Suprapubic skin (tissue), 4 donors: Measurements from ENCODE around the gene ARID1B. TPM values are rescaled to one million over a fixed set of nuclear protein-coding genes. Genes with fewer than 3 reads are reported as not detected.

ENCODE experiments used
- DNase-seq, 2 donors: peaks; one replicate each; pipeline ENCODE4 v3.0.0-alpha.2; 2019; ENCODE audit warnings: low spot score in 2 of 2
- H3K27ac ChIP-seq: fragments of 200-600 bp; sonication (generic); one replicate; pipeline ENCODE4 v1.5.1; 2019
- H3K27me3 ChIP-seq: fragments of 200-600 bp; sonication (generic); one replicate; pipeline ENCODE4 v1.5.1; 2019
- H3K36me3 ChIP-seq: fragments of 200-600 bp; sonication (generic); one replicate; pipeline ENCODE4 v1.5.1; 2019
- H3K4me1 ChIP-seq: fragments of 200-600 bp; sonication (generic); one replicate; pipeline ENCODE4 v1.5.1; 2019
- H3K4me3 ChIP-seq: fragments of 200-600 bp; sonication (generic); one replicate; pipeline ENCODE4 v1.5.1; 2019; ENCODE audit warnings: mild to moderate bottlenecking
- H3K9me3 ChIP-seq: fragments of 200-600 bp; sonication (generic); one replicate; pipeline ENCODE4 v1.5.1; 2019
- EP300 ChIP-seq: sonication (generic); formaldehyde crosslinking; IDR thresholded peaks from one replicate; pipeline ENCODE4 v1.6.1; 2017; ENCODE audit warnings: antibody characterized with exemption
- POLR2A ChIP-seq, 2 donors: fragments of 450-650 bp; IDR thresholded peaks; one replicate each; pipeline ENCODE4 v1.6.1; 2017; ENCODE audit warnings: antibody characterized with exemption in 2 of 2, mild to moderate bottlenecking in 2 of 2, moderate library complexity in 2 of 2
- POLR2AphosphoS5 ChIP-seq, 3 donors: sonication (generic); formaldehyde crosslinking; IDR thresholded peaks; one replicate each; pipeline ENCODE4 v1.6.1; 2017; ENCODE audit warnings: antibody characterized with exemption in 3 of 3
- WGBS: methylation state at CpG from one replicate; pipeline ENCODE4 v1.1.5; 2018; 5-methylcytosine and 5-hydroxymethylcytosine counted together
- total RNA-seq, 4 donors: library from RNA; depleted of rRNA; stranded (reverse); fragments of >200 nt; gene quantifications; one replicate each; pipeline ENCODE4 v1.1.0, GENCODE V29; 2016
- TF ChIP-seq, protein P1 (sequence below), 2 donors: fragments of 200-600 bp in 1 of 2; fragments of 450-650 bp in 1 of 2; sonication (generic) in 1 of 2; IDR thresholded peaks; one replicate each; pipeline ENCODE4 v1.5.1; 2016 to 2019; ENCODE audit warnings: antibody characterized with exemption in 2 of 2, mild to moderate bottlenecking in 1 of 2, moderate library complexity in 1 of 2

ARID1B gene
- total RNA-seq, 4 donors from 2014 or later, result 102 to 233 (median 129) TPM

GRCh38 chr6:156789081-156789943 is 12.1 kb downstream of the ARID1B start:
- WGBS, result 72% methylated on average over 7 of the region's 7 CpGs
- H3K27ac ChIP-seq, result no peak overlapping the region

DNA sequence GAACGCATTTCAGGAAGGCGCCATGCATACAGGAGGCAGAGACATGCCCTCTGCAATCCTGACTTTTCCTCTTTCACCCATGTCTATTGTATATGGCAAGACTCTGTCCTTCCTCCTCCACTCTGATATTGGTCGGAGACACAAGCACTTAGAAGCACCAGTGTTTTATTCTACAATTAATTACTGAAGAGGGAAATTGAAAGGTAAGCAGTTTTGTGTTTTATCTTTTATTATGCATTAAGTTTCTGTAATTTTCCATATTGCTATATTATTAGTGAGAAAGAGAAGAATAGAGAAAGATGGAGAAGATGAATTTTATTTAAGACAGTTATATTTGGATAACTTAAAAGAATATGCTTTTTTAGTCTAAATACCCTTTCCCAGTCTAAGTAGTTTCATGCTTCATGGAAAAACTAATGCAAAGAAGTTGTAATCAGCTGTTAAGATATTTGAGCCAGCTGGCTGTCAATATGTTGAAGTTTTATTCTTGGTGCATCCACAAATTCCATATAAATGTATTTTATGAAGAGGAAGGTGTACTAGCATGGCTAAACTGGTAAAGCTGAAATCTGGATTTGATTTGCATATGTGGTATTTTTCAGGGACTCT is 13.6 kb downstream of the ARID1B start:
- H3K4me3 ChIP-seq, result no peak overlapping the region
- no peak for DNase-seq
- TF ChIP-seq POLR2AphosphoS5 (IDR thresholded peaks at IDR 0.05) (no peak), POLR2A (IDR thresholded peaks at IDR 0.05) (no peak), EP300 (no peak)
- TF ChIP-seq, protein P1, sequence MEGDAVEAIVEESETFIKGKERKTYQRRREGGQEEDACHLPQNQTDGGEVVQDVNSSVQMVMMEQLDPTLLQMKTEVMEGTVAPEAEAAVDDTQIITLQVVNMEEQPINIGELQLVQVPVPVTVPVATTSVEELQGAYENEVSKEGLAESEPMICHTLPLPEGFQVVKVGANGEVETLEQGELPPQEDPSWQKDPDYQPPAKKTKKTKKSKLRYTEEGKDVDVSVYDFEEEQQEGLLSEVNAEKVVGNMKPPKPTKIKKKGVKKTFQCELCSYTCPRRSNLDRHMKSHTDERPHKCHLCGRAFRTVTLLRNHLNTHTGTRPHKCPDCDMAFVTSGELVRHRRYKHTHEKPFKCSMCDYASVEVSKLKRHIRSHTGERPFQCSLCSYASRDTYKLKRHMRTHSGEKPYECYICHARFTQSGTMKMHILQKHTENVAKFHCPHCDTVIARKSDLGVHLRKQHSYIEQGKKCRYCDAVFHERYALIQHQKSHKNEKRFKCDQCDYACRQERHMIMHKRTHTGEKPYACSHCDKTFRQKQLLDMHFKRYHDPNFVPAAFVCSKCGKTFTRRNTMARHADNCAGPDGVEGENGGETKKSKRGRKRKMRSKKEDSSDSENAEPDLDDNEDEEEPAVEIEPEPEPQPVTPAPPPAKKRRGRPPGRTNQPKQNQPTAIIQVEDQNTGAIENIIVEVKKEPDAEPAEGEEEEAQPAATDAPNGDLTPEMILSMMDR (IDR thresholded peaks at IDR 0.05), result no peak
- no peaks in the 10 kb centered on the region for H3K36me3 ChIP-seq
- H3K27ac ChIP-seq, result no peak overlapping the region
- peaks cover 60% of the 10 kb centered on the region for H3K4me1 ChIP-seq
- 69% methylated on average over 3 of the region's 3 CpGs for WGBS
- no peaks in the 10 kb centered on the region for H3K9me3 ChIP-seq
- H3K27me3 ChIP-seq, result no peaks in the 10 kb centered on the region

More at GRCh38 chr6:156789081-156789943, 12.1 kb downstream of the ARID1B start:
- H3K36me3 ChIP-seq, result no peaks in the 10 kb centered on the region
- no peak for DNase-seq
- H3K9me3 ChIP-seq, result no peaks in the 10 kb centered on the region
- no peak for TF ChIP-seq POLR2A (IDR thresholded peaks at IDR 0.05)
- no peak for TF ChIP-seq EP300
- no peak for TF ChIP-seq POLR2AphosphoS5 (IDR thresholded peaks at IDR 0.05)
- TF ChIP-seq, protein P1 (IDR thresholded peaks at IDR 0.05), result no peak
- peaks cover 57% of the 10 kb centered on the region for H3K4me1 ChIP-seq
- H3K27me3 ChIP-seq, result no peaks in the 10 kb centered on the region
- H3K4me3 ChIP-seq, result no peak overlapping the region

- Histone ChIP-seq H3K4me1 (peaks cover 60% of the 10 kb centered on the region), H3K27me3 (no peaks in the 10 kb centered on the region), H3K36me3 (no peaks in the 10 kb centered on the region), H3K9me3 (no peaks in the 10 kb centered on the region), H3K4me3 (no peak overlapping the region), H3K27ac (no peak overlapping the region)
- TF ChIP-seq, protein P1 (IDR thresholded peaks at IDR 0.05), result no peak
- no peak for TF ChIP-seq POLR2AphosphoS5 (IDR thresholded peaks at IDR 0.05)
- no peak for TF ChIP-seq EP300
- no peak for DNase-seq
- 23% methylated on average over 10 of the region's 10 CpGs for WGBS
Observed at GRCh38 chr6:156791320-156791850, 14.2 kb downstream of the ARID1B start.

DNA sequence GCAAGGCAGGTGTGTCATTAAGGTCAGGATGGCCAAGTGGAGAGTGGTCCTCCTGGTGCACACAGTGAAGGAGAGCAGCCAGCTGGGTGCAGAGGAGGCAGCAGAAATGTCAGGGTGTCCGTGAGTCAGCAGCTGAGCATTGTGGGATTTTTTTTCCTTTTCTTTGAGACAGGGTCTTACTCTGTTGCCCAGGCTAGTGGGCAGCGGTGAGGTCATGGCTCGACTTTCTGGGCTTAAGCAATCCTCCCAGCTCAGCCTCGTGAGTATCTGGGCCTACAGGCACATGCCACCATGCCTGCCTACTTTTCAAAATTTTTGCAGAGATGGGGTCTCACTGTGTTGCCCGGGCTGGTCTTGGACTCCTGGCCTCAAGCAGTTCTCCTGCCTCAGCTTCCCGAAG is 16.0 kb downstream of the ARID1B start:
- TF ChIP-seq POLR2AphosphoS5 (IDR thresholded peaks at IDR 0.05) (no peak), EP300 (no peak), POLR2A (IDR thresholded peaks at IDR 0.05) (no peak)
- TF ChIP-seq, protein P1 (IDR thresholded peaks at IDR 0.05), result no peak
- no peaks in the 10 kb centered on the region for H3K36me3 ChIP-seq
- H3K27me3 ChIP-seq, result no peaks in the 10 kb centered on the region
- H3K4me3 ChIP-seq, result no peak overlapping the region
- no peaks in the 10 kb centered on the region for H3K9me3 ChIP-seq
- DNase-seq, result no peak
- 89% methylated on average over 6 of the region's 6 CpGs for WGBS
- peaks cover 60% of the 10 kb centered on the region for H3K4me1 ChIP-seq
- no peak overlapping the region for H3K27ac ChIP-seq
